Measurements from ENCODE around the gene GPR161.
"Not testable (repeated sequence)": the region's sequence is repeated elsewhere in the genome, so short reads cannot be mapped to it uniquely, and the experiment has no call there.

Gene GPR161

GRCh38 chr1:168136709-168137514 lies at the start of gene GPR161:
Gene GPR161, minus strand, starts transcription at chr1:168136930. Its CDS starts 32,080 bp downstream, at chr1:168104850.
- peak; percentile 41 for DNase-seq

- DNase-seq = not testable (repeated sequence)
Observed at GRCh38 chr1:168181063-168181720, 44.5 kb upstream of the GPR161 start.

- no peak for DNase-seq
Observed at GRCh38 chr1:168180148-168180524, 43.4 kb upstream of the GPR161 start.

GRCh38 chr1:168179438-168180147 lies 42.9 kb upstream of the GPR161 start:
- DNase-seq = no peak

- DNase-seq = peak; percentile 97
Observed at GRCh38 chr1:168178638-168179437, 42.1 kb upstream of the GPR161 start, which contains the start of gene TIPRL. Gene TIPRL, plus strand, starts transcription at chr1:168178962. Its CDS starts 116 bp downstream, at chr1:168179078.

- DNase-seq = no peak
Observed at GRCh38 chr1:168178227-168178637, 41.5 kb upstream of the GPR161 start.

GRCh38 chr1:168172250-168172915 lies 35.7 kb upstream of the GPR161 start:
- DNase-seq = no peak

GRCh38 chr1:168170564-168171508 lies 34.1 kb upstream of the GPR161 start:
- DNase-seq = no peak

- no peak for DNase-seq
Observed at GRCh38 chr1:168167806-168168205, 31.1 kb upstream of the GPR161 start.

- no peak for DNase-seq
Observed at GRCh38 chr1:168164771-168165170, 28.0 kb upstream of the GPR161 start.

GRCh38 chr1:168163670-168164069 lies 26.9 kb upstream of the GPR161 start:
- no peak for DNase-seq

GRCh38 chr1:168161459-168161858 lies 24.7 kb upstream of the GPR161 start:
- DNase-seq = no peak

GRCh38 chr1:168159979-168160378 lies 23.2 kb upstream of the GPR161 start:
- no peak for DNase-seq

GRCh38 chr1:168159251-168159650 lies 22.5 kb upstream of the GPR161 start:
- DNase-seq = no peak

- no peak for DNase-seq
Observed at GRCh38 chr1:168157638-168158037, 20.9 kb upstream of the GPR161 start.

GRCh38 chr1:168155910-168156309 lies 19.2 kb upstream of the GPR161 start:
- DNase-seq = no peak

- DNase-seq = not testable (repeated sequence)
Observed at GRCh38 chr1:168154707-168155106, 18.0 kb upstream of the GPR161 start.

- no peak for DNase-seq
Observed at GRCh38 chr1:168151935-168152334, 15.2 kb upstream of the GPR161 start.

GRCh38 chr1:168150283-168150682 lies 13.6 kb upstream of the GPR161 start:
- no peak for DNase-seq

- DNase-seq = no peak
Observed at GRCh38 chr1:168148916-168149315, 12.2 kb upstream of the GPR161 start.

GRCh38 chr1:168146626-168147025 lies 9.9 kb upstream of the GPR161 start:
- DNase-seq = no peak
